ENCODE measurements around the gene WDR36. TPM values are rescaled to one million over a fixed set of nuclear protein-coding genes. Genes with fewer than 3 reads are reported as not detected.

WDR36 gene
- total and polyA plus RNA-seq, 9 of the 15 experiments (the other 6 are each of a cell fraction or from before 2014, with no cell fraction given): 25.7 to 68.0 (median 41.5) TPM

DNA sequence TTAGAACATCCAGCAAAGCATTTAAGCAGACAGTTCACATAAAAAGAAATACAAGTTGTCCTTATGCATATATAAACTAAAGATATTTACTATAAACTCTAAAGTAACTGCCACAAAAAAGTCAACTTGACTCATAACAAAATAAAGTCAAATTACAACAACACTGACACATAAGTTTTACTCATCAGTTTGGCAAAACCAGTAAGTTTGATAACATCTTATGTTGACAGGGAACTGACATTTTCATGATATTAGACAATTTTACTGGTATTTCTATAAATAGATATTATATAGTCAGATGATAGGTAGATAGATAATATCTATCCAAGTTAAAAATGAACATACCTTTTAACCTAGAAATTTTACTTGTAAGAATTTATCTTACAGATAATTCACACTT, 30.5 kb upstream of the WDR36 start:
- ATAC-seq: no peak
- no peak for DNase-seq (ENCODE audit: extremely low read depth in 1 of 4, low spot score in 3 of 4)
- POLR2A ChIA-PET: no interaction called here
- H3K4me1 ChIP-seq (replicated peaks in 1 of 2; ENCODE audit: control insufficient read depth in 2 of 2, insufficient read depth in 2 of 2, low read length in 2 of 2): no peaks in the 10 kb centered on the region
- H3K4me3 ChIP-seq: no peak overlapping the region
- H3K9ac ChIP-seq (ENCODE audit: insufficient read depth in 1 of 2, low read depth in 2 of 2, low read length in 2 of 2): no peak overlapping the region
- intact Hi-C loops (cut with micrococcal nuclease): no loop called here
- H3K9me1 ChIP-seq (ENCODE audit: control insufficient read depth, insufficient read depth, low read length): no peaks in the 10 kb centered on the region
- H3K27me3 ChIP-seq (ENCODE audit: control insufficient read depth in 2 of 2, insufficient read depth in 2 of 2, low read length in 2 of 2): no peaks in the 10 kb centered on the region; a peak in 1 of 5 replicates
- no peak overlapping the region for H2AFZ ChIP-seq (ENCODE audit: low read depth, low read length)
- BruUV-seq (replicated peaks): no TSS peak
- H3K79me2 ChIP-seq (ENCODE audit: control insufficient read depth, insufficient read depth, low read length): no peaks in the 10 kb centered on the region
- H4K20me1 ChIP-seq (replicated peaks; ENCODE audit: control insufficient read depth, insufficient read depth, low read length): no peaks in the 10 kb centered on the region
- no peak for FAIRE-seq
- H3K36me3 ChIP-seq (ENCODE audit: control insufficient read depth, insufficient read depth, low read length): no peaks in the 10 kb centered on the region
- H3K4me2 ChIP-seq (ENCODE audit: insufficient read depth, low read length): no peak overlapping the region
- in situ Hi-C loops (cut with MboI): no loop called here
- no peaks in the 10 kb centered on the region for H3K9me3 ChIP-seq (replicated peaks; ENCODE audit: control insufficient read depth, insufficient read depth, low read depth, low read length)
- CTCF ChIA-PET (ENCODE audit: low intra/inter-chr PET ratio): no interaction called here
- no peak overlapping the region for H3K27ac ChIP-seq (ENCODE audit: extremely low read depth, low read depth, low read length)
- TF ChIP-seq ZFP1 (CRISPR knock-in tag; IDR thresholded peaks at IDR 0.05) (no peak), DPF2 (IDR thresholded peaks at IDR 0.05) (no peak), ASH1L (IDR thresholded peaks at IDR 0.05; ENCODE audit: borderline replicate concordance, low read depth, partially characterized antibody) (no peak), TBL1XR1 (IDR thresholded peaks at IDR 0.05; ENCODE audit: low read length in 2 of 2) (no peak), MYBL2 (IDR thresholded peaks at IDR 0.05; ENCODE audit: low read depth) (no peak), MYBL2 (CRISPR knock-in tag; IDR thresholded peaks at IDR 0.05; ENCODE audit: borderline replicate concordance) (no peak), ELF1 (tag; IDR thresholded peaks at IDR 0.05) (no peak), ZNF134 (CRISPR knock-in tag; conservative IDR thresholded peaks at IDR 0.05) (no peak), ZNF384 (IDR thresholded peaks at IDR 0.05; ENCODE audit: low read depth, low read length) (no peak), SIX5 (IDR thresholded peaks at IDR 0.05; ENCODE audit: borderline replicate concordance in 1 of 2, insufficient read depth in 1 of 2, low read depth in 1 of 2, low read length in 2 of 2) (no peak), PPARD (CRISPR knock-in tag; IDR thresholded peaks at IDR 0.05) (no peak), MTF1 (CRISPR knock-in tag; IDR thresholded peaks at IDR 0.05; ENCODE audit: borderline replicate concordance) (no peak)
- TF ChIP-seq, protein P1, sequence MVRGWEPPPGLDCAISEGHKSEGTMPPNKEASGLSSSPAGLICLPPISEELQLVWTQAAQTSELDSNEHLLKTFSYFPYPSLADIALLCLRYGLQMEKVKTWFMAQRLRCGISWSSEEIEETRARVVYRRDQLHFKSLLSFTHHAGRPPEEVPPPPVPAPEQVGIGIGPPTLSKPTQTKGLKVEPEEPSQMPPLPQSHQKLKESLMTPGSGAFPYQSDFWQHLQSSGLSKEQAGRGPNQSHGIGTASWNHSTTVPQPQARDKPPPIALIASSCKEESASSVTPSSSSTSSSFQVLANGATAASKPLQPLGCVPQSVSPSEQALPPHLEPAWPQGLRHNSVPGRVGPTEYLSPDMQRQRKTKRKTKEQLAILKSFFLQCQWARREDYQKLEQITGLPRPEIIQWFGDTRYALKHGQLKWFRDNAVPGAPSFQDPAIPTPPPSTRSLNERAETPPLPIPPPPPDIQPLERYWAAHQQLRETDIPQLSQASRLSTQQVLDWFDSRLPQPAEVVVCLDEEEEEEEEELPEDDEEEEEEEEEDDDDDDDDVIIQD (CRISPR knock-in tag; IDR thresholded peaks at IDR 0.05): no peak
- TF ChIP-seq, protein P2, sequence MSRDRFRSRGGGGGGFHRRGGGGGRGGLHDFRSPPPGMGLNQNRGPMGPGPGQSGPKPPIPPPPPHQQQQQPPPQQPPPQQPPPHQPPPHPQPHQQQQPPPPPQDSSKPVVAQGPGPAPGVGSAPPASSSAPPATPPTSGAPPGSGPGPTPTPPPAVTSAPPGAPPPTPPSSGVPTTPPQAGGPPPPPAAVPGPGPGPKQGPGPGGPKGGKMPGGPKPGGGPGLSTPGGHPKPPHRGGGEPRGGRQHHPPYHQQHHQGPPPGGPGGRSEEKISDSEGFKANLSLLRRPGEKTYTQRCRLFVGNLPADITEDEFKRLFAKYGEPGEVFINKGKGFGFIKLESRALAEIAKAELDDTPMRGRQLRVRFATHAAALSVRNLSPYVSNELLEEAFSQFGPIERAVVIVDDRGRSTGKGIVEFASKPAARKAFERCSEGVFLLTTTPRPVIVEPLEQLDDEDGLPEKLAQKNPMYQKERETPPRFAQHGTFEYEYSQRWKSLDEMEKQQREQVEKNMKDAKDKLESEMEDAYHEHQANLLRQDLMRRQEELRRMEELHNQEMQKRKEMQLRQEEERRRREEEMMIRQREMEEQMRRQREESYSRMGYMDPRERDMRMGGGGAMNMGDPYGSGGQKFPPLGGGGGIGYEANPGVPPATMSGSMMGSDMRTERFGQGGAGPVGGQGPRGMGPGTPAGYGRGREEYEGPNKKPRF (IDR thresholded peaks at IDR 0.05; ENCODE audit: low read depth, low read length): no peak
- TF ChIP-seq, protein P3, sequence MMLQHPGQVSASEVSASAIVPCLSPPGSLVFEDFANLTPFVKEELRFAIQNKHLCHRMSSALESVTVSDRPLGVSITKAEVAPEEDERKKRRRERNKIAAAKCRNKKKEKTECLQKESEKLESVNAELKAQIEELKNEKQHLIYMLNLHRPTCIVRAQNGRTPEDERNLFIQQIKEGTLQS (IDR thresholded peaks at IDR 0.05): no peak
- TF ChIP-seq, protein P3 (CRISPR knock-in tag; conservative IDR thresholded peaks at IDR 0.05): no peak
- TF ChIP-seq, protein P4, sequence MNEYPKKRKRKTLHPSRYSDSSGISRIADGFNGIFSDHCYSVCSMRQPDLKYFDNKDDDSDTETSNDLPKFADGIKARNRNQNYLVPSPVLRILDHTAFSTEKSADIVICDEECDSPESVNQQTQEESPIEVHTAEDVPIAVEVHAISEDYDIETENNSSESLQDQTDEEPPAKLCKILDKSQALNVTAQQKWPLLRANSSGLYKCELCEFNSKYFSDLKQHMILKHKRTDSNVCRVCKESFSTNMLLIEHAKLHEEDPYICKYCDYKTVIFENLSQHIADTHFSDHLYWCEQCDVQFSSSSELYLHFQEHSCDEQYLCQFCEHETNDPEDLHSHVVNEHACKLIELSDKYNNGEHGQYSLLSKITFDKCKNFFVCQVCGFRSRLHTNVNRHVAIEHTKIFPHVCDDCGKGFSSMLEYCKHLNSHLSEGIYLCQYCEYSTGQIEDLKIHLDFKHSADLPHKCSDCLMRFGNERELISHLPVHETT (CRISPR knock-in tag; conservative IDR thresholded peaks at IDR 0.05 in 1 of 2, IDR thresholded peaks at IDR 0.05 in 1 of 2): no peak
